H9 (cell line): ENCODE data around the gene ZSWIM6. TPM values are rescaled to one million over a fixed set of nuclear protein-coding genes. Genes with fewer than 3 reads are reported as not detected.

Experiments used
- DNase-seq: peaks from one replicate; pipeline ENCODE4 v3.0.0-alpha.2; 2017
- H2AFZ ChIP-seq: one replicate; pipeline ENCODE4 v1.6.1; 2013; ENCODE audit warnings: mild to moderate bottlenecking, low read length, control low read depth, moderate library complexity
- H2AK5ac ChIP-seq: 2 replicates; pipeline ENCODE4 v1.6.1; 2013; ENCODE audit warnings: low read length, control low read depth, mixed read lengths; ENCODE audit not compliant: insufficient read length
- H2BK120ac ChIP-seq: one replicate; pipeline ENCODE4 v1.6.1; 2013; ENCODE audit warnings: low read depth, mild to moderate bottlenecking, low read length, control low read depth, inconsistent platforms; ENCODE audit not compliant: poor library complexity, severe bottlenecking
- H2BK12ac ChIP-seq: 2 replicates; pipeline ENCODE4 v1.6.1; 2013; ENCODE audit warnings: low read length, control low read depth, mixed read lengths, low read depth; ENCODE audit not compliant: insufficient read length
- H2BK15ac ChIP-seq: 2 replicates; pipeline ENCODE4 v1.6.1; 2013; ENCODE audit warnings: low read depth, low read length, control low read depth
- H2BK20ac ChIP-seq: one replicate; pipeline ENCODE4 v1.6.1; 2013; ENCODE audit warnings: low read depth, mild to moderate bottlenecking, low read length, control low read depth, inconsistent platforms; ENCODE audit not compliant: poor library complexity, severe bottlenecking
- H2BK5ac ChIP-seq: 2 replicates; pipeline ENCODE4 v1.6.1; 2013; ENCODE audit warnings: low read length, control low read depth, mixed read lengths; ENCODE audit not compliant: insufficient read length
- H3K14ac ChIP-seq: 2 replicates; pipeline ENCODE4 v1.6.1; 2013; ENCODE audit warnings: low read length, control low read depth; ENCODE audit not compliant: insufficient read depth
- H3K18ac ChIP-seq: 2 replicates; pipeline ENCODE4 v1.6.1; 2013; ENCODE audit warnings: low read depth, mild to moderate bottlenecking, mixed read lengths, low read length, control low read depth; ENCODE audit not compliant: insufficient read length
- H3K23ac ChIP-seq: 2 replicates; pipeline ENCODE4 v1.6.1; 2013; ENCODE audit warnings: low read length, control low read depth, mixed read lengths, low read depth; ENCODE audit not compliant: insufficient read length
- H3K23me2 ChIP-seq: 2 replicates; pipeline ENCODE4 v1.6.1; 2013; ENCODE audit warnings: low read depth, mild to moderate bottlenecking, mixed read lengths, low read length, control low read depth; ENCODE audit not compliant: insufficient read length, poor library complexity, severe bottlenecking
- H3K27ac ChIP-seq: 2 replicates; pipeline ENCODE4 v1.5.1; 2013; ENCODE audit warnings: low read length, control low read depth, mixed read lengths, low read depth; ENCODE audit not compliant: insufficient read length
- H3K27me3 ChIP-seq: 2 replicates; pipeline ENCODE4 v1.6.1; 2013; ENCODE audit warnings: low read length, control low read depth, inconsistent platforms; ENCODE audit not compliant: insufficient read depth
- H3K4ac ChIP-seq: 2 replicates; pipeline ENCODE4 v1.6.1; 2013; ENCODE audit warnings: low read depth, mild to moderate bottlenecking, control low read depth, inconsistent platforms, low read length, moderate library complexity
- H3K4me1 ChIP-seq: 2 replicates; pipeline ENCODE4 v1.6.1; 2013; ENCODE audit warnings: low read length, control low read depth, inconsistent platforms; ENCODE audit not compliant: insufficient read depth
- H3K4me2 ChIP-seq: 2 replicates; pipeline ENCODE4 v1.6.1; 2013; ENCODE audit warnings: low read length, control low read depth, mixed read lengths; ENCODE audit not compliant: insufficient read length, insufficient read depth
- H3K56ac ChIP-seq: 2 replicates; pipeline ENCODE4 v1.6.1; 2013; ENCODE audit warnings: low read depth, mild to moderate bottlenecking, mixed read lengths, low read length, control low read depth; ENCODE audit not compliant: insufficient read length
- H3K79me1 ChIP-seq: 2 replicates; pipeline ENCODE4 v1.6.1; 2013; ENCODE audit warnings: low read depth, mild to moderate bottlenecking, moderate library complexity, low read length, control low read depth, inconsistent platforms; ENCODE audit not compliant: insufficient read depth, poor library complexity, severe bottlenecking
- H3K79me2 ChIP-seq: 2 replicates; pipeline ENCODE4 v1.6.1; 2013; ENCODE audit warnings: low read length, control low read depth, inconsistent platforms; ENCODE audit not compliant: insufficient read depth
- H3K9ac ChIP-seq: 2 replicates; pipeline ENCODE4 v1.6.1; 2013; ENCODE audit warnings: low read length, control low read depth, mixed read lengths; ENCODE audit not compliant: insufficient read length; ENCODE audit errors: extremely low read depth
- H3K9me3 ChIP-seq: one replicate; pipeline ENCODE4 v1.6.1; 2013; ENCODE audit warnings: low read depth, low read length, inconsistent platforms; ENCODE audit not compliant: control insufficient read depth
- H3T11ph ChIP-seq: one replicate; pipeline ENCODE4 v1.6.1; 2013; ENCODE audit warnings: mild to moderate bottlenecking, low read length, control low read depth, inconsistent platforms
- H4K20me1 ChIP-seq: one replicate; pipeline ENCODE4 v1.6.1; 2013; ENCODE audit not compliant: control insufficient read depth, insufficient read length, insufficient read depth
- H4K5ac ChIP-seq: 2 replicates; pipeline ENCODE4 v1.6.1; 2013; ENCODE audit warnings: low read depth, mild to moderate bottlenecking, mixed read lengths, low read length, control low read depth; ENCODE audit not compliant: insufficient read length
- H4K8ac ChIP-seq: replicated peaks from 2 replicates; pipeline ENCODE4 v1.6.1; 2013; ENCODE audit warnings: low read length, control low read depth, mixed read lengths, low read depth; ENCODE audit not compliant: insufficient read length
- H4K91ac ChIP-seq: 2 replicates; pipeline ENCODE4 v1.6.1; 2013; ENCODE audit warnings: low read depth, mild to moderate bottlenecking, moderate library complexity, mixed read lengths, low read length, control low read depth; ENCODE audit not compliant: insufficient read length
- H3K27ac Mint-ChIP-seq, 3 experiments: 2 replicates in 2 of 3; 3 replicates in 1 of 3; pipeline ENCODE4 v1.8.0; 2020 to 2021; ENCODE audit warnings: mixed read lengths in 3 of 3, mild to moderate bottlenecking in 1 of 3, moderate library complexity in 1 of 3
- H3K27me3 Mint-ChIP-seq: 2 replicates; pipeline ENCODE4 v1.8.0; 2021; ENCODE audit warnings: low read depth, mild to moderate bottlenecking, moderate library complexity, mixed read lengths
- H3K36me3 Mint-ChIP-seq, 3 experiments: 2 replicates in 2 of 3; 3 replicates in 1 of 3; pipeline ENCODE4 v1.8.0; 2020 to 2021; ENCODE audit warnings: low read depth in 3 of 3, mixed read lengths in 3 of 3; ENCODE audit not compliant: insufficient read depth in 1 of 3
- H3K4me1 Mint-ChIP-seq, 2 experiments: 2 replicates each; pipeline ENCODE4 v1.8.0; 2020; ENCODE audit warnings: mixed read lengths in 2 of 2
- H3K4me3 Mint-ChIP-seq, 2 experiments: 2 replicates in 1 of 2; 3 replicates in 1 of 2; pipeline ENCODE4 v1.8.0; 2020 to 2021; ENCODE audit warnings: mild to moderate bottlenecking in 2 of 2, mixed read lengths in 2 of 2, moderate library complexity in 1 of 2
- H3K9me3 Mint-ChIP-seq, 2 experiments: 2 replicates in 1 of 2; 3 replicates in 1 of 2; pipeline ENCODE4 v1.8.0; 2020; ENCODE audit warnings: mild to moderate bottlenecking in 2 of 2, mixed read lengths in 2 of 2, moderate library complexity in 1 of 2
- CTCF ChIP-seq: fragments of 200-600 bp; sonication (generic); conservative IDR thresholded peaks from 3 replicates; pipeline ENCODE4 v1.8.0; 2021; ENCODE audit warnings: antibody characterized with exemption, mild to moderate bottlenecking
- WGBS: extraction: QIAGEN DNeasy Blood & Tissue Kit; methylation state at CpG from one replicate; pipeline ENCODE4 v1.1.7; 2013; ENCODE audit warnings: missing lambda C conversion rate, low lambda C conversion rate, mixed read lengths; ENCODE audit not compliant: insufficient read length; ENCODE audit errors: extremely low coverage; 5-methylcytosine and 5-hydroxymethylcytosine counted together
- total RNA-seq: library from RNA; stranded (reverse); gene quantifications from 2 replicates; pipeline ENCODE4 v1.2.1, GENCODE V29; 2021

Gene ZSWIM6
- total RNA-seq, 1 experiment from 2014 or later: 11.5 TPM

- Histone ChIP-seq H3K4ac (no peak overlapping the region), H4K91ac (no peak overlapping the region), H2BK15ac (no peak overlapping the region), H3K23ac (no peak overlapping the region), H4K20me1 (no peaks in the 10 kb centered on the region), H3K27ac (no peak overlapping the region), H2BK12ac (no peak overlapping the region), H2AK5ac (no peak overlapping the region), H2BK5ac (no peak overlapping the region), H4K8ac (no peak overlapping the region), H3K18ac (no peak overlapping the region), H3K79me2 (no peaks in the 10 kb centered on the region), H2BK20ac (no peak overlapping the region), H3K4me2 (no peak overlapping the region), H3K56ac (no peak overlapping the region), H3K9me3 (no peaks in the 10 kb centered on the region), H3K23me2 (no peaks in the 10 kb centered on the region), H3K14ac (no peak overlapping the region), H3K9ac (no peak overlapping the region), H2BK120ac (no peak overlapping the region), H3T11ph (no peak overlapping the region), H2AFZ (no peak overlapping the region), H3K27me3 (no peaks in the 10 kb centered on the region), H3K4me1 (no peaks in the 10 kb centered on the region; the same call in 1 of the 2 replicates), H4K5ac (no peak overlapping the region), H3K79me1 (no peaks in the 10 kb centered on the region)
- TF ChIP-seq CTCF: no peak
- Mint-ChIP-seq H3K36me3 (no peaks in the 10 kb centered on the region; a peak in 1 of 7 replicates), H3K9me3 (no peaks in the 10 kb centered on the region), H3K4me3 (no peak overlapping the region), H3K27me3 (peaks cover 7% of the 10 kb centered on the region; the same call in 1 of the 2 replicates), H3K27ac (no peak overlapping the region), H3K4me1 (peaks cover 31 to 32% of the 10 kb centered on the region in 2 experiments)
- DNase-seq: no peak
- no CpG with 5 or more reads among the region's 5 CpGs for WGBS
These were observed 32.8 kb upstream of the ZSWIM6 start for GRCh38 chr5:61299261-61299681.
